ENCODE results near the gene RIMOC1. TPM values are rescaled to one million over a fixed set of nuclear protein-coding genes. Genes with fewer than 3 reads are reported as not detected.

Gene RIMOC1
- total and polyA plus RNA-seq, 2 donors (not counting 1 experiment from before 2014, with no cell fraction given): 22.5 to 43.6 TPM

DNA sequence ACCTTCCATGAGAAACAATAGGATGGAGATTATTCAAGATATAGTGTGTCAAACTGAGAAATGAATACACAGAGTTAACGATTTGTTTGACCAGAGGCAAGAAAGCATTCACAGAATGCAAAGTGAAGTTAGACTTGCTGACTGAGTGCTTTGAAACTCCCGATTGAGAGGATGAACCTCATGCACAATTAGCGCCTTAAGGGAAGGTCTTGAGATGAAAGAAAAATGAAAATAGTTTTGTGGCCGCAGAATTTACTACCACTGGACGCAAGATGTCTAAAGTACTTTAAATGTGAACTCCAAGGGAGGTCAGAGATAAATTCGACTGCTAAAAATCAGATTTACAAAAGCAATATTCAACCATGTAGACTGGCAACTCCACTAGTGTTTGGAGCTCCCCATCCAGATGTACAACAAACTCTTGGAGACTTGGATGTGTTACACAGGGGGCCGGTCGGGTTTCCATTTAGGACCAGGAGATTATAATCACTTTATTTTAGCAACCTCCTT, 707 bp upstream of the RIMOC1 start:
- Histone ChIP-seq H3K4me1 (ENCODE audit: control insufficient read depth, extremely low read depth, insufficient read depth, low read length) (no peaks in the 10 kb centered on the region), H3K9ac (ENCODE audit: insufficient read depth, low read length) (peak overlapping the region; percentile 35), H3K79me2 (ENCODE audit: control insufficient read depth, insufficient read depth, low read length) (peaks cover 27% of the 10 kb centered on the region), H3K27ac (ENCODE audit: insufficient read depth, low read length) (peak overlapping the region; percentile 76), H2AFZ (ENCODE audit: low read length) (peak overlapping the region; percentile 60), H3K36me3 (ENCODE audit: control insufficient read depth, insufficient read depth, low read length) (no peaks in the 10 kb centered on the region), H4K20me1 (ENCODE audit: control insufficient read depth, extremely low read depth, insufficient read depth, low read length) (no peaks in the 10 kb centered on the region), H3K9me3 (ENCODE audit: control insufficient read depth, insufficient read depth, low read depth, low read length) (no peaks in the 10 kb centered on the region), H3K27me3 (ENCODE audit: control insufficient read depth, insufficient read depth, low read length) (no peaks in the 10 kb centered on the region), H3K4me3 (replicated peaks in 1 of 4; ENCODE audit: control extremely low read depth in 1 of 4, insufficient read depth in 1 of 4, low read depth in 3 of 4, low read length in 4 of 4) (peak overlapping the region; percentile 48 to 87 (median 63)), H3K4me2 (ENCODE audit: extremely low read depth, insufficient read depth, low read length) (peak overlapping the region; percentile 82)
- TF ChIP-seq, protein P1, sequence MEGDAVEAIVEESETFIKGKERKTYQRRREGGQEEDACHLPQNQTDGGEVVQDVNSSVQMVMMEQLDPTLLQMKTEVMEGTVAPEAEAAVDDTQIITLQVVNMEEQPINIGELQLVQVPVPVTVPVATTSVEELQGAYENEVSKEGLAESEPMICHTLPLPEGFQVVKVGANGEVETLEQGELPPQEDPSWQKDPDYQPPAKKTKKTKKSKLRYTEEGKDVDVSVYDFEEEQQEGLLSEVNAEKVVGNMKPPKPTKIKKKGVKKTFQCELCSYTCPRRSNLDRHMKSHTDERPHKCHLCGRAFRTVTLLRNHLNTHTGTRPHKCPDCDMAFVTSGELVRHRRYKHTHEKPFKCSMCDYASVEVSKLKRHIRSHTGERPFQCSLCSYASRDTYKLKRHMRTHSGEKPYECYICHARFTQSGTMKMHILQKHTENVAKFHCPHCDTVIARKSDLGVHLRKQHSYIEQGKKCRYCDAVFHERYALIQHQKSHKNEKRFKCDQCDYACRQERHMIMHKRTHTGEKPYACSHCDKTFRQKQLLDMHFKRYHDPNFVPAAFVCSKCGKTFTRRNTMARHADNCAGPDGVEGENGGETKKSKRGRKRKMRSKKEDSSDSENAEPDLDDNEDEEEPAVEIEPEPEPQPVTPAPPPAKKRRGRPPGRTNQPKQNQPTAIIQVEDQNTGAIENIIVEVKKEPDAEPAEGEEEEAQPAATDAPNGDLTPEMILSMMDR (conservative IDR thresholded peaks at IDR 0.05 in 1 of 2, IDR thresholded peaks at IDR 0.05 in 1 of 2; ENCODE audit: low read depth in 1 of 2, low read length in 2 of 2): no peak
- no peak for TF ChIP-seq EZH2 (IDR thresholded peaks at IDR 0.05; ENCODE audit: low read length, missing control alignments)
- no peak for DNase-seq (ENCODE audit: low read depth in 2 of 2)

DNA sequence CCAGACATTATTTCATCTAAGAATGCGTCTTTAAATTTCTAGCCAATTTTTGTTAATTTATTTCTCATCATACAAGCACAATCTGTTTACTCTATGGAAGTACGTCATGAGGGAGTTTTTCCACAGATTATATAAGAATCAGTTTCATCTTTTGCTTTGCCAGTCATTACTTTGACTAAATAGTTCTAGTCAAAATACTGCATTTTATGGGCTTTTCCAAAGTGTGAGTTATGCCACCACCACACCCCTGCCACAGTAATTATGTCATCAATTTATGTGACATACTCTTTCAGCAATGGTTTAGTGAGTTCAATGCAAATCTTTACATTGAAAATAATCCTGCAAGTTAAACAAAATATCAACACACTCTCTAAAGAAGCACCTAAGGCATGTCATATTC, 2.0 kb downstream of the RIMOC1 start:
- Histone ChIP-seq H3K27ac (ENCODE audit: insufficient read depth, low read length) (no peak overlapping the region), H3K4me2 (ENCODE audit: extremely low read depth, insufficient read depth, low read length) (no peak overlapping the region), H3K4me3 (replicated peaks in 1 of 4; ENCODE audit: control extremely low read depth in 1 of 4, insufficient read depth in 1 of 4, low read depth in 3 of 4, low read length in 4 of 4) (no peak overlapping the region), H2AFZ (ENCODE audit: low read length) (no peak overlapping the region), H4K20me1 (ENCODE audit: control insufficient read depth, extremely low read depth, insufficient read depth, low read length) (no peaks in the 10 kb centered on the region), H3K9ac (ENCODE audit: insufficient read depth, low read length) (no peak overlapping the region), H3K79me2 (ENCODE audit: control insufficient read depth, insufficient read depth, low read length) (peaks cover 27% of the 10 kb centered on the region), H3K27me3 (ENCODE audit: control insufficient read depth, insufficient read depth, low read length) (no peaks in the 10 kb centered on the region), H3K36me3 (ENCODE audit: control insufficient read depth, insufficient read depth, low read length) (peaks cover 7% of the 10 kb centered on the region), H3K9me3 (ENCODE audit: control insufficient read depth, insufficient read depth, low read depth, low read length) (no peaks in the 10 kb centered on the region), H3K4me1 (ENCODE audit: control insufficient read depth, extremely low read depth, insufficient read depth, low read length) (no peaks in the 10 kb centered on the region)
- TF ChIP-seq EZH2 (IDR thresholded peaks at IDR 0.05; ENCODE audit: low read length, missing control alignments): no peak
- TF ChIP-seq, protein P1 (conservative IDR thresholded peaks at IDR 0.05 in 1 of 2, IDR thresholded peaks at IDR 0.05 in 1 of 2; ENCODE audit: low read depth in 1 of 2, low read length in 2 of 2): no peak
- no peak for DNase-seq (ENCODE audit: low read depth in 2 of 2)

DNA sequence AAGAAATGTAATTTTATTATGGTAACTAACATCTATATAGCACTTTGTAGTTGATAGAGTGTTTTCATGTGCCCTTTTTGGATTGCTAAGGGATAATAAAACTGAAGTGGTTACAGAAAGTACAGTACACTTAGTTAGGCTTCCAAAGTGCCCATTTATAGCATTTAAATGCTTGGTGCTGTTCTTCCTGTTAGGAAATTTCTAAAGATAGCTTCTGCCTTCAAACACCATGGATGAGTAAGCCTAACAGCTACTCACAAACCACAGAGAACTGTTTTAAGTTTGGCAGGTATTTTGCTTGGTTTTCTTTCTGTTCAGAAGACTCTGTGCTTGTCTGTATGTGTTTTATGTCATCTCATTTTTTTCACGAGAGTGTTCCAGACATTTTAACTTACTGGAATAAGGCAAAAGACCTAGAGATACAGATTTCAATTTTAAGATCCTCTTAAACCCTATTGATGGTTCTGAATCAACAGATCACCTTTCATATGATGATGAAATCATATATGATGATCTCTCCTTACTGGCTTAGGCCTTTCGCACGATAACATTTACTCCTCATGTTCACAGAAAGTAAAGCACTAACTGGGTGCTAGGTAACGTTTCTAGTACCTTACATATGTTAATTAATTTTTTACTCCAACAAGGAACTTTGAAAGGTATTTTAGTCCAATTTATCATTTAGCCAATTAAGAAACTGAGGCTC, 4.4 kb downstream of the RIMOC1 start:
- H3K79me2 ChIP-seq (ENCODE audit: control insufficient read depth, insufficient read depth, low read length): peaks cover 27% of the 10 kb centered on the region

More for the DNA sequence above, 4.4 kb downstream of the RIMOC1 start:
- no peaks in the 10 kb centered on the region for H3K9me3 ChIP-seq (ENCODE audit: control insufficient read depth, insufficient read depth, low read depth, low read length)
- no peaks in the 10 kb centered on the region for H4K20me1 ChIP-seq (ENCODE audit: control insufficient read depth, extremely low read depth, insufficient read depth, low read length)
- H3K4me3 ChIP-seq (replicated peaks in 1 of 4; ENCODE audit: control extremely low read depth in 1 of 4, insufficient read depth in 1 of 4, low read depth in 3 of 4, low read length in 4 of 4): no peak overlapping the region
- peak; percentile 21 to 88 for DNase-seq (ENCODE audit: low read depth in 2 of 2)
- H2AFZ ChIP-seq (ENCODE audit: low read length): no peak overlapping the region
- no peak overlapping the region for H3K9ac ChIP-seq (ENCODE audit: insufficient read depth, low read length)
- peaks cover 16% of the 10 kb centered on the region for H3K36me3 ChIP-seq (ENCODE audit: control insufficient read depth, insufficient read depth, low read length)
- TF ChIP-seq EZH2 (IDR thresholded peaks at IDR 0.05; ENCODE audit: low read length, missing control alignments): no peak
- TF ChIP-seq, protein P1 (conservative IDR thresholded peaks at IDR 0.05 in 1 of 2, IDR thresholded peaks at IDR 0.05 in 1 of 2; ENCODE audit: low read depth in 1 of 2, low read length in 2 of 2): no peak
- H3K4me2 ChIP-seq (ENCODE audit: extremely low read depth, insufficient read depth, low read length): no peak overlapping the region
- H3K27ac ChIP-seq (ENCODE audit: insufficient read depth, low read length): peak overlapping the region; percentile 7
- no peaks in the 10 kb centered on the region for H3K27me3 ChIP-seq (ENCODE audit: control insufficient read depth, insufficient read depth, low read length)
- H3K4me1 ChIP-seq (ENCODE audit: control insufficient read depth, extremely low read depth, insufficient read depth, low read length): no peaks in the 10 kb centered on the region
